RPMI8226 (cell line): Measurements from ENCODE around the gene LUC7L2.
"Not testable (repeated sequence)": the region's sequence is repeated elsewhere in the genome, so short reads cannot be mapped to it uniquely, and the experiment has no call there.

Source experiments
- DNase-seq: peaks from one replicate; pipeline ENCODE4 v3.0.0-alpha.2; 2015

Gene LUC7L2

DNA sequence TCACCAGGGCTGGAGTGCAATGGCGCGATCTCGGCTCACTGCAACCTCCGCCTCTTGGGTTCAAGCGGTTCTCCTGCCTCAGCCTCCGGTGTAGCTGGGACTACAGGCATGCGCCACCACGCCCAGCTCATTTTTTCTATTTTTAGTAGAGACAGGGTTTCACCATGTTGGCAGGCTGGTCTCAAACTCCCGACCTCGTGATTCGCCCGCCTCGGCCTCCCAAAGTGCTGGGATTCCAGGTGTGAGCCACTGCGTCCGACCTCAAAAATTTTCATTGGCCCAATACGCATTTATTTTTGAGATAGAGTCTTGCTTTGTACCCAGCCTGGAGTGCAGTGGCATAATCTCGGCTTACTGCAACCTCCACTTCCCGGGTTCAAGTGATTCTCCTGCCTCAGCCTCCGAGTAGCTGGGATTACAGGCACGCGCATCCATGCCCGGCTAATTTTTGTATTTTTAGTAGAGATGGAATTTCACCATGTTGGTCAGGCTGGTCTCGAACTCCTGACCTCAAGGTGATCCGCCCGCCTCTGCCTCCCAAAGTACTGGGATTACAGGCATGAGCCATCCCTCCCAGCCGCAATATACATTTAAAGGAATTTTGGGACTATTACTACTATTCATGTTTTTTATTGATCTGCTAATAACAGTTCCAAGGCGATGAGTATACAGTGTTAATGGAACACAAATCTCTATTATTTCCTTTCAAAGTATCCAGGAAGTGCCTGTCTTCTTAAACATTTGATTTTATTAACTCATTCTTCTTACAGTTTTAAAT is 1.8 kb upstream of the LUC7L2 start:
- not testable (repeated sequence) for DNase-seq

DNA sequence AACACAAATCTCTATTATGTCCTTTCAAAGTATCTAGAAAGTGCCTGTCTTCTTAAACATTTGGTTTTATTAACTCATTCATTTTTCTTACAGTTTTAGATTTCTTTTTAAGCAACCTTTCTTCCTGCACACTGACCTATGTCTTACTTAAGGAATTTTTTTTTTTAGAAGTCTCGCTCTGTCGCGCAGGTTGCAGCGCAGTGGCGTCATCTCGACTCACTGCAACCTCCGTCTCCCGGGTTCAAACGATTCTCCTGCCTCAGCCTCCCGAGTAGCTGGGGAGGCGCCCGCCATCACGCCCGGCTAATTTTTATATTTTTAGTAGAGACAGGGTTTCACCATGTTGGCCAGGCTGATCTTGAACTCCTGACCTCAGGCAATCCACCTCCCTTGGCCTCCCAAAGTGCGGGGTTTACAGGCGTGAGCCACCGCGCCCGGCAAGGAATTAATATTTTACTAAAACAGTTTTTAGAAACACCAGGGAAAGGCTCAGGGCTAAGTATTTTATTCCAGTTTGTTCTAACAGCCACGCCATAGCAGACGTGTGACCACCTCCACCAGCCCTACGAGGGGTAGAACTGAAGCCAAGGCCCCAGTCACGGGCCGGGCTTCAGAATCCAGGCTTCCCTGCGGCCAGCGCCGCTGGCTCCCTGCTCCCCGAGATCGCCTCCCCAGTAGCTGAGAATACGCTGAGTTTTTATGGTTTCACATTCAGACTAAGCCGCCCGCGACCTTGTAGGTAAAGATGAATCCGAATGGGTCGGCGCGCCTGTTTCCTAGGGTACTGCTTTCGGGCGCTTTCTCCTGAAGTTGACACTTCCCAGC is 941 bp upstream of the LUC7L2 start:
- DNase-seq: peak; percentile 51

DNA sequence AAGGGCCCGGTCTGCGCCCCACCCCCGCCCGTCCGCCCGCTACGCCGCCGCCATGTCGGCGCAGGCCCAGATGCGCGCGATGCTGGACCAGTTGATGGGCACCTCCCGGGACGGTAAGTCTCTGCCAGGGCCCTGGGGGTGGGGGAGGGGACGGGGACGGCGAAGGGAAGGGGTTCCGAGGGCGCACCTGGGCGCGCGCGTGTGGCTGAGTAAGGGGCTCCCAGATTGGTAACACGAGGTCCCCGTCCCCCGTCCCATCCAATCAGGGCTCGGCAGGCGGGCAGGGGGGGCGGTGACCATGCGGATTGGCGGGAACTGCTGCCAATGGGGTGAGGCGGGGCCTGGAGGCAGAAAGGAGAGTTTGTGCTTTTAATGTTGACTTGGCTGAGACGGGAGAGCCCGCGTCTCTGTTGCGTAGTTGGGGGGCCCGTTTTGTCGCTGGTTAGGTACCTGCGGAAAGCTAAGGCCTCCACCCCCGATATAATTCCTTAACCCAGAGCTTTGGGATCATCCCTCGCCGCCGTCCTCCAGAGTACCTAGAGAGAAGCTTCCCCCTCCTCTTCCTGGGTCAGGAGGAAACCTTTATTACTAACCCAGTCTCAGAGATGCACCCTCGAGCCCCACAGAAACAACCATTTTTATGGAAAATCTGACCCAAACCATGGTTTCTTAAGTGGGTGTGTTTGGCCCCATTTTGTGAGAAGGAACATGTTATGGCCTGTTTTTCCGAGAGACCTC is 685 bp downstream of the LUC7L2 start:
- DNase-seq: peak; percentile 98

DNA sequence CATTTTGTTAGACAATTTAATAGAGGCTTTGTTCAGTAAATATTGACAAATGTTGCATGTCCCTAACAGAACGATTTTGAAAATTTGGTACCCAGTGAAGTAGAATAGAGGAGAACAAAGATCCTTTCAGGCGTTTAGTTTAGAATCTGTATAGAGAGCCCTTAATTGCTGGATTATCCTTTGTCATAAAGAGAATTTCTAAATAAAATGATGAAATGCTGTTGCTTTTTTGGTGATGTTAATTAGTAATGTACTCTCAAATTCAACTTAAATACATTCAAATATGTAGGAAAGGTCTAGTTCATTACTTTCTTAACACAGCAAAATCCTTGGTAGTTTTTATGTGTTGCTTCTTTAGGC is 1.2 kb downstream of the LUC7L2 start:
- DNase-seq: no peak

DNA sequence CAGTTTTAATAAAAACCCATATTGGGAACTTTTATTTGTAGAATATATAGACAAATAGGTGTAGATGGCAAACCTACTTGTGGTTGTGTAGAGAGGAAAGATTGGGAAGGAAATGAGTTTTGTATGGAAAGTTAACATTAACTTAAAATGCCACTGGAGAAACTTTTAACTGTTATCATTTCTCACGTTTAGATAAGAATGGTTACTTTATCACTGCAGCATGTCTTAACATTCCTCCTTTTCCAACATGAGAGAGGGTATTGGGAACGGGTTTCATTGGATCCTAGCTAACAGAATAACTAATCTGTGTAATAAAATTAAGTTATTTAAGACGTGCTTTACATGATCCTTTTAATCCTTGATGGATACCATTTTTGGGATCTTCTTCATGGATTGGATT is 1.8 kb downstream of the LUC7L2 start:
- no peak for DNase-seq

DNA sequence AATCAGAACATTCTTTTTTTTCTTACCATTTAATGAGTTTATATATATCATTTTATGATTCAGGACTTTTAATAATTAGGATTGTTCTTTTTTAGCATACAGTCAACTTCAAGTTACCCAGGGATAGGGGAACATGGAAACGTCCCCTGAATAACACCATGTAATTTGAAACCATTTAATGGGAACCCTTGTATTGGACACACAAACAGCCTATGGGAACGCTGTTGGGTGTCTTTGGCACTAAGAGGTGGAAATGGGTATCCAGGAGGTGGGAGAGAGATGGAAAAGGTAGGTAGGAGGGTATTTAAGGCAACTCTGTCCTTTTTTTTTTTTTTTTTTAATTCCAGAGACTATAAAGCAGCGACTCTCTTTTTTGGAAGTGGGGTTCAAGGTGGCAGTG is 2.6 kb downstream of the LUC7L2 start:
- DNase-seq: no peak

DNA sequence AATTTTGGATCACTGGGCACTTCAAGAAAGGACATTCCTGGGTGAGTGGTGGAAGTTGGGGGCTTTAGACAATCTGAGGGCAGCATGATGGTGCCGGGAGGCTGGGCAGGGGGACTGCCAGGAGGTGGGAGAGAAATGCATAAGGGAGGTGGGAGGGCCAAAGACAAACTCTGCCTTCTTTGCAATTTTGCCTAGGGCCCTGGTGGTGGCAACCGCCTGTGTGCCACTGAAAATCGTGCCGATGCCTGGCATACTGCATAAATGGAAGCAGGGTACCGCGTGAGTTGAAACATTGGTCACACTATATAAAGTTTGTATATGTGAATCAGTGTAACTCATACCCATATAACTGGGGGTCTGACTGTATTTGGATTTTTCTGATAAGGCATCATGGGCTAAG is 3.3 kb downstream of the LUC7L2 start:
- no peak for DNase-seq

DNA sequence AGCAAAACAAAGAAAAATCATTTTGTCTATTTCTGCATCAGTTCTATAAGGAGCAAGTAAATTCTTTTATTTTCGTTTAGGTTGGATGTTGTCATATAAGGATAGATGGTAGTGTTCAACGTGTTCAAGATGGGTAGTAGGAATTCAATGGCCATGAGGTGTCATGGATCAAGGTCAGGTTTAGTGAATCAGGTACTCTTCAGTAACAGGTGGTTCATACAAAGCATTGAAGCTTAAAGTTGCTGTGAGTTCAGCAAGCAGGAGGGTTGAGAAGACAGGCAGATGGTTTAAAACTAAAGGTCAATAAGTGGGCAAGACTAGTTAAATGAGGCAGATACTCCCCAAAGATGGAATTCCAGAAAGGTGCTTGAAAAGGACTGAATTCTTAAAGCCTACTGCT is 5.6 kb downstream of the LUC7L2 start:
- no peak for DNase-seq

DNA sequence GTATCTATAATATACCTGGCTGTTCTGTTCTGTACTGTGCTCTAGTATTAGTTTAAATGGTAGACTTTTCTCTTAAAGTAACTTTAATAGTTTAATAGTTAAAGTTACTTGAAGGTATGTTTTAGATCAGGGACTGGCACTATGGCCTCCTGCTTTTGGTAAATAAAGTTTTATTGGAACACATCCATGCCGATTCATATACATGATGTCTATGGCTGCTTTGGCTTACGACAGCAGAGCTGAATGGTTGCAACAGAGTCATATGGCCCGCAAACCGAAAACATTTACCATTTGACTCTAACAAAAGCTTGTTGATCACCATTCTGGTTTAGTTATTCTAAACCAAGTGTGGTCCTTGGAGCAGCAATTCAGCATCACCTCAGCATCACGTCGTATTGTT is 6.7 kb downstream of the LUC7L2 start:
- no peak for DNase-seq

DNA sequence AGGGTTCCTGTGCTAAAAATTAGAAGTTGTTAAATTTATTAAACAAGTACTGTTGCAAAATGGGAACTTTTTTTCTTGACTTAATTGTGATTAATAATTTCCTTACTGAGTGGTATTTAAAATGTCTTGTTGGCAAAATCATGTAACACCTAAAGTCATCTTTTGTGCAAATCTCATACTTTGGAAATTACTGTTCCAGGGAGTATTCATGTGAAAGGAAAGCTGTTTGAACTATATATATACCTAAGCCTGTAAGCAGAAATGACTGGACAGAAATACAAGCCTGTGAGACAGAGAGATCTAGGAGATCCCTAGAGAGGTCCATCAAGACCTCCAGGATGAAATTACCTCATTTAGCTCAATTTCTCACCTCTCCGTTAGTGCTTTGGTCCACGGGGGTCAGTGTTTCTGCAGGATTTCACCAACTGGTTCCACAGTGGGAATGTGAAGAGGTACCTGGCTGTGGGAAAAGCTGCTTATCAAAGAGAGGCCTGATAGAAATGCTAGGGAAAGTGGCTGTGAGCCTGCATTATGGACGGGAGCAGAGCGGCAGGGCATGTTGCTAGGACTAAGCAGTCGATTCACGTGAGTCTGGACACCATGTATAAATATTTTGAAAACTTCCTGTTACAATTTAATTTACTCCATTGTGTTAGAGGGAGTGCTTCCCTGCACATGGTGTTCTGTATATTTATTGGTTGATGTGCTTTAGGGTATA is 7.9 kb downstream of the LUC7L2 start:
- DNase-seq: no peak

DNA sequence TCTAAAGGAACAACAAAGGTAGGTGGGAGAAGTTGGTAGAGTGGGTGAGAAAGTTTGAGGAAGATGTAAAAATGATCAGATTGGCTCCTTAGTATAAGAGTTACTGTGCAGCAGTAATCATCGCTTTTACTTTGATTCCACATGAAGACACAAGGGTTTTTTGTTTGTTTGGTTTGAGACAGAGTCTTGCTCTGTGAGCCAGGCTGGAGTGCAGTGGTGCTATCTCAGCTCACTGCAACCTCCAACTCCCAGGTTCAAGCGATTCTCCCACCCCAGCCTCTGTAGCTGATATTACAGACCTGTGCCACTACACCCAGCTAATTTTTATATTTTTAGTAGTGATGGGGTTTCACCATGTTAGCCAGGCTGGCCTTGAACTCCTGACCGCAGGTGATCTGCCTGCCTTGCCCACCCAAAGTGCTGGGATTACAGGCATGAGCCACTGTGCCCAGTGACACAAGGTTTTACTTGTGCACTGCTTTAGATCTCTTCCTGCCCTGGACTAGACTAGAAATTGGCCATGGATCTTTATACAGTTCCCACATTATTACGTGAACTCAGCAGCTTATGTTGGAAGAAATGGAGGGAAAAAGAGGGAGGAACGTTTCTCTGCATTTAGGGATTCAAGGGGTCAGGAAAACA is 10.7 kb downstream of the LUC7L2 start:
- no peak for DNase-seq

DNA sequence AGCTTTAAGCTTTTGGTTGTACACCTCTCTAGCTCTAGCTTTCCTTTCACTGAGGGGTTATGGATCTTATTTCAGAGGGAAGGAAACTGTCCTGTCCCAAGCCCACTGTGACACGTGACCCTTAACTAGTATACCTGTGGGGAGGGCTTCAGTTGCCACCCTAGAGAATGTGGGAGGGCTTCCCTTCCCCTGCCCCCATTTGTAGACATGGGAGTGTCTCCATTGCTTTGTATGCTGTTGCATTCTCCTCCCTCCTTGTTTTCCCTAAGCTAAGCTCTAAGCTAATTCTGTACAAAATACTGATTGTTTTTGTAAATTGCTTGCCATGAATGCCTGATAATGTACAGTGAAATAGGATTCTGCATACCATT is 11.2 kb downstream of the LUC7L2 start:
- no peak for DNase-seq

DNA sequence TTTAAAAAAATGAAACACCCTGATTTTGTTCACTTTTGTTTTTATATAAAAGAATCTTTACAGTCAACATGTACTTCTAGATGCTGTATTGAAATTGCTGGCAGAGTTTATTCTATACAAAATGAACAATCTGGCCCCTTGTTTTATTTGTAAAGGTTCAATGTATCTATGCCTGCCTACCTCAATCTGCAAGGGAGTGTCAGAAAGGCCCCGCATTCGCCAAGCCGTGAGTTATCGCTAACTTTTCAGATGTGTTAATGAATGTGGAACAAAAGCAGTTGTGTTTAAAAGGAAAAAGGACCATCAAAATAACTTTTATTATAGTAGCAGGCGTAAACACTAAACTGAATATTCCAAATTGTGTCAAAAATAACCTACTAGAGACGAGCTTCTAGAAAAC is 14.6 kb downstream of the LUC7L2 start:
- no peak for DNase-seq

DNA sequence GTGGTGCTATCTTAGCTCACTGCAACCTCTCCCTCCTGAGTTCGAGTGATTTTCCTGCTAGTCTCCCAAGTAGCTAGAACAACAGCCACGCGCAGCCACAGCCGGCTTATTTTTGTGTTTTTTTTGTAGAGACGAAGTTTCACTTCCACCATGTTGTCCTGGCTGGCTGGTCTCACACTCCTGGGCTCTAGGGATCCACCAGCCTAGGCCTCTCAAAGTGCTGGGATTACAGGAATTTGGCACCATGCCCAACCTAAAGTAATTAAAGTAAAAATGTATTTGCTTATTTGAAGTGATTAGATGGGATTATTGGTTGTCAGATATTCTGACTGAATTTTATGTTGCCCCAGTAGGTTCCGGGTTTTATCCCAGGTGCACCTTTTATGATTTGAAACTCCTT is 22.7 kb downstream of the LUC7L2 start:
- no peak for DNase-seq

DNA sequence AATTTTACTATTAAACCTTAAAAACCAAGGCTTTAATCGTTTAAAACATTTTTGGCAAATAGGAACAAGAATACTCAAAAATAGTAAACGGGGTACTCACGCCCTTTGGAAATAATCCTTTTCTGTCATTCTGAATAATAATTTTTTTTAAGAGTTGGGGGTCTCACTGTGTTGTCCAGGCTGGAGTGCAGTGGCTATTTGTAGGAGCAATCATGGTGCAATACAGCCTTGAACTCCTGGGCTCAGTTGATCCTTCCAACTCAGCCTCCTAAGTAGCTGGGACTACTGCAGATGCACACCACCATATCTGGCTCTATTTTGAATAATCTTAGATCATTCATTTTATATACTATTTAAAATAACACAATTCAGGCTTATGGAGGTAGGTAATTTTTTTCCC is 24.9 kb downstream of the LUC7L2 start:
- no peak for DNase-seq

DNA sequence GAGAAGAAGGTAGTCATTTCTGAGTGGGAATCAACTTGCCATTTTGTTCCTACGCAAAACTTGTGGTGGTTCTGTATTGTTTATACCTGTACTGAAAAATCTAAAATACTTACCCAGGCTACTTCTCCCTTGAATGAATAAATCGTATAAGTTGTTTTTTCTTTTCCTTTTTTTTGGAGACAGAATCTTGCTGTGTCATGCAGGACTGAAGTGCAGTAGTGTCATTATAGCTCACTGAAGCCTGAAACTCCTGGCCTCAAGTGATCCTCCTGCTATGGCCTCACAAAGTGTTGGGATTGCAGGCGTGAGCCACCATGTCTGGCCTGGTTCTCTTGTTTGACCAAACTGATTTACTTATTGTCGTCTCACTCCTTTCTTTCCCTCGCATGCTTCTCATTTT is 27.9 kb downstream of the LUC7L2 start:
- no peak for DNase-seq

DNA sequence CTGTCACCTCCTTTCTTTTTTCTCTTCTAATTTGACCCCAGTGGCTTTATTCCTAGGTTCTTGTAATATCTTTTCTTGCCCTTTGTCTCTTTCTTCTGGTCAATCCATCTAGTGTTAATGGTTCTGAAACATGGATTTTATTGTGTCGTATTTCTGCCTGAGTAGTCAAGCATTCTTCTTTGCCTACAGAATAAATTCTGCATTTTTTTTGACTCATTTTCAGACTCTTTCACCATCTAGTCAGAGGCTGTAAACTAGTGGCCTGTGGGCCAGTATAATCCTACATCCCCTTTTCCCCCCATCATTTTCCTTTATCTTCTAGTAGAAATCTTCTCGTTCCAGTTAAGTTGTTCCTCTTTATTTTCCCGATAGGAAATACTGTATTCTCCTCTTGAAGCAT is 29.4 kb downstream of the LUC7L2 start:
- no peak for DNase-seq

DNA sequence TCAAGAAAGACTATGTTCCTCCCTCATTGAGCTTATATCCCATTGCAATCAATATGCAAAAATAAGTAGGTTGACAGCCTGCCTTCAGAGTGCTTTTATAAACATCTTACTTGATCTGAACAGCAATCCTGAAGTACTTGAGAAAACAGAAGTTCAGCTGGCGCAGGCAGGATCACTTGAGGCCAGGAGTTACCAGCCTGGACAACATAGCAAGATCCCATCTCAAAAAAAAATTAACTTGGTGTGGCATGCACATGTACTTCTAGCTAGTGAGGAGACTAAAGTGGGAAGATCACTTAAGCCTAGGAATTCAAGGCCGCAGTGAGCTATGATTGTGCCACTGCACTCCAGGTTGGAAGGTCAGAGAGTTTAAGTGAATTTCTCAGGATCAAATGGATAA is 30.1 kb downstream of the LUC7L2 start:
- no peak for DNase-seq

DNA sequence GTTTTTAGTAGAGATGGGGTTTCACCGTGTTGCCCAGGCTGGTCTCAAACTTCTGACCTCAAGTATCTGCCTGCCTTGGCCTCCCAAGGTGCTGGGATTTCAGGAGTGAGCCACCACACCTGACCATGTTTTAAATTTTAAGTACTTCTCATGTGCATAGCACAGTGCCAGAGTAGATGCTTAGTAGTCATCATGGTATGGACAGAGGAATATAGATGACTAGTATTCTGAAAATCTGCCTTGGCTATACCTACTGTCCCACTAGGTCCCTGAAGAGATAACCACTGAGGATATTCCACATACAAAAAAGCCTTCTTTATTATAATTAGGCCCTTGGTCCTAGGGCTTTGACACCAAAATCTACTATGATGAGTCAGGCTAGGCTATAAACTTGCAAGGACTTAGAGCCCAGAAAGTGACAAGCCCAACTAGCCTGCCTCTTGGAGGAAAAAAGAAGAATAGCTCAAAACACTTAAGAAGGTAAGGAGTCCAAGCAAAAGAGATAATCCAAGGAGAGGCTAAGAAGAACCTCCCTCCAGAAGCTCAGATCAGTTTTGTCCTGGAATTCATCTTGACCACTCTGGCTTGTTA is 34.0 kb downstream of the LUC7L2 start:
- no peak for DNase-seq

DNA sequence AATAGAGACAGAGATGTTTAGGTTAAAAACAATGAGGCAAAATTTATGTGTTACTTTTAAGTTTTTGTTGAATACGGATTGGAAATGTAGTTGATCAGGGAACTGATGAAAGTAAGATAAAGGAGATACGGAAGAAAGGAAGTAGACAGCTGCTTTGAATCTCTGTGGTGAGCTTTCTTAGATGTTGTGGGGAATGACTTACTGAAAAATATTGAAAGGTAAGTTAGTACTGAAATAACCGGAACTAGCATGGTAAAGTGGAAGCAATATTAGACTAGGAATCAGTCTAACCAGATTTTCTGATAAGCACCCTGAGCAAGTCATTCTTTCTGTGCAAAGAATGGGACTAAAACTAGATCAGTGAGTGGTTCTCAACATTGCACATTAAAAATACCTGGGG is 34.8 kb downstream of the LUC7L2 start:
- DNase-seq: no peak

DNA sequence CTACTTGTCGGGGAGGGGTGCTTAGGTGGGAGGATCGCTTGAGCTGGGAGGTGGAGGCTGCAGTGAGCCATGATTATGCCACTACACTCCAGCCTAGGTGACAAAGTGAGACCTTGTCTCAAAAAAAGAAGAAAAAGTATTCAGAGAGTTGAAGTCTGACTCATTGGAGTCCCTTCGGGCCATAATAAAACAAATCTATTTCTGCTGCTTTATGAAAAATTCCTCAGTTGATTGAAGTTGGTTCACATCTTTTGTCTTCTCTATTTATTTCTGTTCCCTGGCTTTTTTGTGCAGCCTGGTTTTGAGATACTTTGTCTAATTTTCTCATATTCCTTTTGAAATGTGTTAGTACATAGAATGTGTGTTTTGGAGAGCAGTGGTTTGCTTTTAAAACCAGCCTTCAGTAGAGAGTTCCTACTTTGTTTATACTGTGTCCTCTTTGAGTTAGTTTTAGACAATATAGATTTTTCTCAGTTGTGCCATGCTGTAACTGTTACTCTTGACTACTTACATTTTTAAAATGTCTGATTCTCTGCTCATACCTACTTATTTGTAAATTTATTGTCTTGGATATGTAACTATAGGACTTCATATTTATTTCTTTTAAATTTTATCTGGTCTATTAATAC is 36.7 kb downstream of the LUC7L2 start:
- DNase-seq: no peak

DNA sequence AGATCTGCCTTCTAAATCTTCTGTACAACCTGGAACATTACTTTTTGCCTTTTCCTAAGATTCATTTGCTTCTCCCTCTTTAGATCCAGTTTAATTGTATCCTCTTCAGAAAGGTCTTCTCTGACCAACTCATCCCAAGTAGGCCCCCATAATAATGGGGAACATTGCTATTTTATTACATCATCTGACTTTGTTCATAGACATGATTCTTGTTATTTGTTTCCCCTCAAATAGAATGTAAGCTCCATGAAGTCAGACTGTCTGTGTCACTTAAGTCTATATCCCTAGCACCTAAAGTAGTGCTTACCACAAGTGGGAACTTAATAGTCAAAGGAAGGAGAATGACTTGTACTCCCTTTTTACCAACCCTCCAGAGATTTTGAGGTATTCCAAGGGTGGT is 37.5 kb downstream of the LUC7L2 start:
- no peak for DNase-seq
